ENCODE measurements around the gene ANO7.

ANO7 gene

DNA sequence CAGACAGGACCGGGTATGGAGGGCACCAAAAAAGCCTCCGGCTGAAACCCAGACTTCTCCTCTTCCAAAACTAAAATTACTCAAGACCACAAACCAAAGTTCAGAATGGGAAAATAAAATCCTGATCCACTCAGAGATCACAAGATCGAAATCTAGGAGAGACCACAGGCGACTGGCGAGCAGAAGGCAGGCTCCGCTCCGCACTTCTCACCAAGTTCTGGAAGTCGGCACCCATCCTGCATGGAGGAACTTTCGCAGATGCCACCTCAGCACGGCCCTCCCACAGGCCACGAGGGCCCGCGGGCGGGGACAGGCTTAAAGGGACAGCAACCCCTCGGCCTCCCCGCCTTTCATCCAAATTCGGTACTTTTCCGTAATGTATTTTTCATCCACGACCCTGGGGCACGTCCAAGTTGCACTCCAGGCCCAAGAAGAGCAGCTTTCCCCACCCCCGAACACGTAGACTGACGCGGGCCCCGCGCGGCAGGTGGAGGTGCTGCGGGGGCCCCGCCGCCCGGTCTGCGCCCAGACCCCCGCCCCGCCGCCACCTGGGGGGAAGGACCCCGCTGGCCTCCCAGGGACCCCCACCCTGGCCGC, 83.3 kb downstream of the ANO7 start:
- Mint-ChIP-seq H3K27ac (peak overlapping the region; percentile 79), H3K9me3 (peaks cover 26% of the 10 kb centered on the region), H3K27me3 (ENCODE audit: low read depth, poor library complexity) (no peaks in the 10 kb centered on the region), H3K4me3 (peak overlapping the region; percentile 89), H3K4me1 (peaks cover 61% of the 10 kb centered on the region), H3K36me3 (ENCODE audit: low read depth) (peaks cover 56% of the 10 kb centered on the region)
- peak; percentile 52 for DNase-seq
- TF ChIP-seq, protein P1, sequence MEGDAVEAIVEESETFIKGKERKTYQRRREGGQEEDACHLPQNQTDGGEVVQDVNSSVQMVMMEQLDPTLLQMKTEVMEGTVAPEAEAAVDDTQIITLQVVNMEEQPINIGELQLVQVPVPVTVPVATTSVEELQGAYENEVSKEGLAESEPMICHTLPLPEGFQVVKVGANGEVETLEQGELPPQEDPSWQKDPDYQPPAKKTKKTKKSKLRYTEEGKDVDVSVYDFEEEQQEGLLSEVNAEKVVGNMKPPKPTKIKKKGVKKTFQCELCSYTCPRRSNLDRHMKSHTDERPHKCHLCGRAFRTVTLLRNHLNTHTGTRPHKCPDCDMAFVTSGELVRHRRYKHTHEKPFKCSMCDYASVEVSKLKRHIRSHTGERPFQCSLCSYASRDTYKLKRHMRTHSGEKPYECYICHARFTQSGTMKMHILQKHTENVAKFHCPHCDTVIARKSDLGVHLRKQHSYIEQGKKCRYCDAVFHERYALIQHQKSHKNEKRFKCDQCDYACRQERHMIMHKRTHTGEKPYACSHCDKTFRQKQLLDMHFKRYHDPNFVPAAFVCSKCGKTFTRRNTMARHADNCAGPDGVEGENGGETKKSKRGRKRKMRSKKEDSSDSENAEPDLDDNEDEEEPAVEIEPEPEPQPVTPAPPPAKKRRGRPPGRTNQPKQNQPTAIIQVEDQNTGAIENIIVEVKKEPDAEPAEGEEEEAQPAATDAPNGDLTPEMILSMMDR (IDR thresholded peaks at IDR 0.05), result no peak

DNA sequence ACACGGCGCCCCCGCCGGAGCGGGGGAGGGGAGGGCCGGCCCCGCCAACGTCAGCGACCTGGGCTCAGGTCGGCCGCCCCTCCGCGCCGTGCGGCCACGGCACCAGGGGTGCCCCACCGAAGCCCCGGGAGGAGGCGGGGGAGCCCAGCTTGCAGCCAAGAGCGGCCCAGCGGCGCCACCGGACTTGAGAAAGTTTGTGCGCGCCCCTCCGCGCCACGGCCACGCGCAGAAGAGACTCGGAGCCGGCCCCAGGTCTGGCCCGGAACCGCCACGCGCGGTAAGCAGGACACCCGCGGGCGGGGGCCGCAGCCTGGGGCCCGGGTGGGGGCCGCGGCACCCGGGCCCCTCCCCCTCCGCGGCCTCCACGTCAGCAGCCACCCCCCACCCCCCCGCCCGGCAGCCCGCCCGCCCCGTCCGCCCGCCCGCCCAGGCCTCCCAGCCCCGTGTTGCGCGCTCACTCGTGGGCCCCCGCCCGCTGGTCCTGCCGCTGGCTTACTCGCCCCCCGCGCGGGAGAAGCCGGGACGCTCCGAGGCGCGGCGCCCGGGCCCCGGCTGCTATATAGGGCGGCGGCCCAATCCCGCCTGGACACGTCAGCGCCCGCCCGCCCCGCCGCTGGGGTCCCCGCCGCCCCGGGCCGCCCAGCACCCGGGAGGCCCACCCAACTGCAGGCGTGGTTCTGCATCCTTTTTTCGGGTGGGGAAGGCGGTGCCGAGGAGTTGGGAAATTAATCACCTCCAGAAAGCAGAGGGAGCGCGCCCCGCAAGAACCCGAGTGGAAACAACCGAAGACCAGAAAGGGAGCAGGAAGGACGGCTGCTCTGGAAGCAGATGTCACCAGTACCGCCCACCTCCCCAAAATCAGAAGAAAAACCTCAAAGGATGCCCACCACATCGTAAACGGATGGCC, 84.1 kb downstream of the ANO7 start:
- peak overlapping the region; percentile 80 for H3K4me3 Mint-ChIP-seq
- TF ChIP-seq, protein P1 (IDR thresholded peaks at IDR 0.05), result no peak
- no peaks in the 10 kb centered on the region for H3K27me3 Mint-ChIP-seq (ENCODE audit: low read depth, poor library complexity)
- peaks cover 34% of the 10 kb centered on the region for H3K9me3 Mint-ChIP-seq
- H3K36me3 Mint-ChIP-seq (ENCODE audit: low read depth), result peaks cover 56% of the 10 kb centered on the region
- DNase-seq, result peak; percentile 69
- H3K4me1 Mint-ChIP-seq, result peaks cover 53% of the 10 kb centered on the region
- no peak overlapping the region for H3K27ac Mint-ChIP-seq

DNA sequence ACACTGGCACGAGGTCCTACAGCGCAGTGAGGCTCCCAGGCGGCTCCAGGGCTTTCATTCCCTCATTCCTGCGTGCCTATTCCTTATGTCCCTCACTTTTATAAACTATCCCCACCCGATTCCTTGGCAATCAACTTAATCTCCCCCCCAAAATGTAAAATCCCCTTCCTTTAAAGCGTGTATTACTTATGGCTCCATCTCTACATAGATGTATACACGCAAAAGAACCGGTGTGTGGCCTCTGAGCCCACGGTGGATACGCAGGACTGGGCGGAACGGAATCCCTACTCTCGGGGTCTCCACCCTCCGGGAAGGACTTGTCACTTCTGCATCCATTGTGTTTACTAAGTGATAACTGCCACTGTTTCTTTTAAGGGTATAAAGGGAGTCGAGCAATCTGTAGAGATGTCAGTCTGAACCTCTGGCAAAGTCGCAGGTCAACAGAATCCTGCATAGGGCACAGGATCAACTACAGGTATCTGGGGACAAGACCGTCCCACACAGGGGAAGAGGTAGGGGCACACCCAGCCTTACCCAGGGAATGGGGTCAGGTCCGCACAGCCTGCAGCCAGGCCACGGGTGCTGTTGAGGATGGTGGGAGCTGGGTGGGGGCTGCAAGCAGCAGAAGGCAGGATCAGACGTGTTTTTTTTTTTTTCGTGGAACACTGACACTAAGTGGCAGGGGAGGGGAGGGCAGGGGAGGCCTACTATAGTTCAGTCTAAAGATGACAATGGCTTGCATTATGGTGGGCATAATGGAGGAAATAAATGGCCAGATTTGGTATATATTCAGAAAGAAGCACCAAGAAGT, 84.9 kb downstream of the ANO7 start:
- Mint-ChIP-seq H3K4me1 (peaks cover 45% of the 10 kb centered on the region), H3K27me3 (ENCODE audit: low read depth, poor library complexity) (no peaks in the 10 kb centered on the region), H3K27ac (peak overlapping the region; percentile 4), H3K36me3 (ENCODE audit: low read depth) (peaks cover 52% of the 10 kb centered on the region), H3K9me3 (peaks cover 35% of the 10 kb centered on the region), H3K4me3 (peak overlapping the region; percentile 80)
- no peak for DNase-seq
- TF ChIP-seq, protein P1 (IDR thresholded peaks at IDR 0.05), result no peak

DNA sequence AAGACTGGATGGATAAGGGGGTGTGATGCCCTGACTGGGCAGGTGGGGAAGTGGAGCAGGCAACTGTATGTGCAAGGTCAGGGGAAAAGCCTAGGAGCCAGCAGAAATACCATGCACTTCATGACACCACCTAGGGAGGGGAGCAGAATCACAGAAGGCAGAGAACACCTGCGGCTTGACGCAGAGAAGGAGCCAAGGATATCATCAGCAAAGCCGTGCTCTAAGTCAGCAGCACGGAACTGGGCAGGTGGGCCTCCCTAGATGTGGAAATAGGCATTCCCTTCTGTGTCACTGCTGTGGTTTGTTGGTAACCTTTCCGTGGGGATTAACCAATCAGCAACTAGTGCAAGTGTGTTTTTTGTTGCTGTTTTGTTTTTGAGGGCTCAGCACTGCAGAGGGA, 85.7 kb downstream of the ANO7 start:
- Mint-ChIP-seq H3K9me3 (peaks cover 35% of the 10 kb centered on the region), H3K4me1 (peaks cover 41% of the 10 kb centered on the region), H3K4me3 (no peak overlapping the region), H3K36me3 (ENCODE audit: low read depth) (peaks cover 47% of the 10 kb centered on the region), H3K27me3 (ENCODE audit: low read depth, poor library complexity) (no peaks in the 10 kb centered on the region), H3K27ac (peak overlapping the region; percentile 4)
- TF ChIP-seq, protein P1 (IDR thresholded peaks at IDR 0.05), result no peak
- no peak for DNase-seq

All from nephron progenitor cell (in vitro differentiated cells).